SK-N-MC (cell line): ENCODE results near the gene TEX9.

Experiments used
- FOXP2 ChIP-seq: optimal IDR thresholded peaks from 2 replicates; pipeline ENCODE3; 2011; ENCODE audit warnings: mild to moderate bottlenecking, moderate library complexity; ENCODE audit not compliant: insufficient read depth; ENCODE audit errors: extremely low read length, control extremely low read depth
- POLR2AphosphoS5 ChIP-seq: IDR thresholded peaks from 2 replicates; pipeline ENCODE4 v1.6.1; 2012; ENCODE audit warnings: mild to moderate bottlenecking, low read depth, low read length, borderline replicate concordance

- TF ChIP-seq POLR2AphosphoS5, result no peak
- TF ChIP-seq FOXP2, result no peak
Observed at GRCh38 chr15:56351353-56351752, 13.9 kb upstream of the TEX9 start.
